Kasumi-1 (cell line): Measurements from ENCODE around the gene CREB1.
A peak's percentile ranks its signal among the peaks of the same experiment; 100 is the strongest.

Experiments
- DNase-seq, 2 experiments: peaks; one replicate each; lab custom pipeline; 2025; lab: John Stamatoyannopoulos, UW

The CREB1 gene

DNA sequence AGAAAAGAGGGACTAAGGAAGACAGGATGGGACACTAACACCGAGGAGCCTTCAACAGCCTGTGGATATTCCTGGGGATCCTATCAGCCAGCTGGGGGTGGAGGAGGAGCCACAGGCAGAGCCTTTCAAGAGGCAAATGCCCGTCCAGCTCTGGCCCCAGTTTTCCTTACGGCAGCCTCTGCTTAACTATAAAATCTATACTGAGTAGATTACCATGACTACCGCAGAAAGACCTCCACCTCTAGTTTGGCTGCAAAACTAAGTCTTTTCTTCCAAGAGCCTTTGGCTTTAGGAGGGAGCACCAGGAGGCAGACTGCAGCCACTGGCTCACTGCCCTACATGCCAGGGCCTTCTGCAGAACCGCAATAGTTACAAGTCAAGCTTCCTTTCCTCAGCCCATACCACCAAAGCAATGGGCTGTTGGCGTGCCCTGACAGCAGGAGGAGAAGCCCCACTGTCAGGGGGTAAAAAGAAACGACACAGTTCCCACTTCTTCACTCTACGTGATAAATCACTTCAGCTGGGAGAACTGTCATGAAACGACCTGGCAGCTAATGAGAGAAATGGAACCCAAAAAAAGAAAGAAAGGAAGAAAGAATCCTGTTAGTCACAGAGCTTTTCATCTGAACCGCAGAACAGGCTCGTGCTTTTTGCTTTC is 25.1 kb upstream of the CREB1 start:
- no peak for DNase-seq

GRCh38 chr2:207505171-207505570 is 24.6 kb upstream of the CREB1 start:
- no peak for DNase-seq

- peak; percentile 7 to 32 for DNase-seq
These were observed 24.0 kb upstream of the CREB1 start for GRCh38 chr2:207505728-207506127.

GRCh38 chr2:207506426-207506825 is 23.3 kb upstream of the CREB1 start:
- DNase-seq, result no peak

GRCh38 chr2:207510148-207510547 is 19.6 kb upstream of the CREB1 start:
- DNase-seq, result no peak

DNA sequence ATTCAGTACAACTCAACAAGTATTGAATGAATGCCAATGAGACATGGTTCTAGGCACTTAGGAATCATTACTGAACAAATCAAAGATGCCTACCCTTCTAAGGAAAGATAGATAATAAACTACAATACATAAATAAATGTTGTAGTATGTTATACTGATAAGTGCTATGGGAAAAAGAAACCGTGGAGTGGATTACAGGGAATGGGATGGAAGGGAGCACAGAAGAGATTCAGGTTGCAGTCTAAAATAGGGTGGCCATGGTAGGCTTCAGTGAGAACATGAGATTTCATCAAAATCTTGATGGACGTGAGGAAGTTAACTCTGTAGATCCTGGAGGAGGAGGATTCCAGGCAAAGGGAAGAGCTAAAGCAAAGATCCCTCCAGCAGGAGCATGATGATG is 17.9 kb upstream of the CREB1 start:
- DNase-seq, result no peak

GRCh38 chr2:207512356-207512755 is 17.4 kb upstream of the CREB1 start:
- DNase-seq, result no peak

GRCh38 chr2:207513551-207514257 is 16.1 kb upstream of the CREB1 start:
- DNase-seq, result no peak

- no peak for DNase-seq
These were observed 15.3 kb upstream of the CREB1 start for GRCh38 chr2:207514451-207514850.

DNA sequence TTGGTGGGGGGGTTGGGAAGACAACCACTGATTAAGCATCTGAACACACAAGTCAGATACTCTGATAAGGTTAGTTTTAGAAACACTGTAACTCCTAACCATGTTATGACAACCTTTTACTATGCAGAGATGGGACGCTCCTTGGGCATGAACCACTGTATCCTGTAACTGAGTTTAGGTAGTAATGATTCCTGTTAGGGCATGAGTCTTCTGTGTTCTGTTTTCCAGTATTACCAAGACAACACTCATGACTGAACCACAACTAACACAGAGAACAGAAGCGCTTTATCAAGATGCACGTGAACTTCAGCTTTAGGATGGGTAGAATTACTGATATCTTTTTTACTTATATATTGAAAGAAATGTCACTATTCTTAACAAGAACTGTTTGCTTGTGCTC is 14.1 kb upstream of the CREB1 start:
- no peak for DNase-seq

GRCh38 chr2:207516206-207516605 is 13.6 kb upstream of the CREB1 start:
- DNase-seq, result no peak

DNA sequence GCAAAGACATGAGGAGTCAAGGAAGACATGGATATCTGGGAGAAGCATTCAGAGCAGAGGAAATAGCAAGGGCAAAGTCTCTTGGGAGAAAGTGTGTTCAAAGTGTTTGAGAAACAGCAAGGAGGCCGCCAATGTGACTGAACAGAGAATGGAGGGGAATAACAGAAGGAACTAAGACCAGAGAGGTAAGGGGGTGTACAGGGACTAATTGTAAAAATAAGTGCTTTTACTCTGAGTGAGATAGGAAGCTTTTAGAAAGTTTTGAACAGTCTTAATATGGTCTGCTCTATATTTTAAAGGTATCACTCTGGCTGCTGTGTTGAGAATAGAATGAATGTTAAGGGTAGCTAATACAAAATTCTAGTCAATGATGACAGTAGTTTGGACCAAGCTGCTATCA is 6.8 kb upstream of the CREB1 start:
- DNase-seq, result no peak

DNA sequence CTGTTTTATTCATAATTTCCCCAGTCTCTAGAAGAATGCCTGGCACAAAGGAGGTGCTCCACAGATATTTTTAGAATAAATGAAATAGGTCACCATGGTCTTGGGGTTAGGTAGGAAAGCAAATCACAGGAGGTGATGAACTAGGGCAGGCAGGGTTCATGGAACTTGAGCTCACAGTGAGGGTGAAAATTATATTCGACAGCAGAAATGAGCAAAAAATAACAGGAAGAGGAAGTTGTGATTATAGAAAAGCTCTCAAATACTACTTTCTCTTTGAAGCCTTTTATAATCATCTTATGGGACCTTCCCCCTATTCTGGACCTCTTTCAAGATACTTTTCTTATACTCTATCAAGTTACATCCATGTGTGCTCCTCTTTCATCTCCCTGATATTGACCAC is 4.5 kb upstream of the CREB1 start:
- peak in 1 of 2 experiments; percentile 20 for DNase-seq

DNA sequence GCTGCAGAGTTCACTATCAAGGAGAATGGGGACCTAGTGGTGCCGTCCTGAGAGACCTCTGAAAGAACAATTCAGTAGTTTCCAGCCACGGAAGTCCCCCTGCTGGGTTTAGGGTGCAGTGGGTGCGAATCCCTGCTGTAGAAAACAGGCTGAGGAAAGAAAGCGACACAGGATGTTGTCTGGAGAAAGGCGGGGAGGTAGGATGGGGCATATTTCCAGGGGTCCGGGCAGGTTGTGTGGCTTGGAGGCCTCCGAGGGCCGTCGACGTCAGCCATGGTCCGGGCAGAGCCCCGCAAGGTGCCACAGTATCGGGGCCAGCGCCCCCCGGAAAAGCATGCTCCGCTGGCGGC is 807 bp upstream of the CREB1 start:
- peak in 1 of 2 experiments; percentile 7 for DNase-seq

GRCh38 chr2:207530160-207531031 is 634 bp downstream of the CREB1 start:
- peak; percentile 16 to 18 for DNase-seq

DNA sequence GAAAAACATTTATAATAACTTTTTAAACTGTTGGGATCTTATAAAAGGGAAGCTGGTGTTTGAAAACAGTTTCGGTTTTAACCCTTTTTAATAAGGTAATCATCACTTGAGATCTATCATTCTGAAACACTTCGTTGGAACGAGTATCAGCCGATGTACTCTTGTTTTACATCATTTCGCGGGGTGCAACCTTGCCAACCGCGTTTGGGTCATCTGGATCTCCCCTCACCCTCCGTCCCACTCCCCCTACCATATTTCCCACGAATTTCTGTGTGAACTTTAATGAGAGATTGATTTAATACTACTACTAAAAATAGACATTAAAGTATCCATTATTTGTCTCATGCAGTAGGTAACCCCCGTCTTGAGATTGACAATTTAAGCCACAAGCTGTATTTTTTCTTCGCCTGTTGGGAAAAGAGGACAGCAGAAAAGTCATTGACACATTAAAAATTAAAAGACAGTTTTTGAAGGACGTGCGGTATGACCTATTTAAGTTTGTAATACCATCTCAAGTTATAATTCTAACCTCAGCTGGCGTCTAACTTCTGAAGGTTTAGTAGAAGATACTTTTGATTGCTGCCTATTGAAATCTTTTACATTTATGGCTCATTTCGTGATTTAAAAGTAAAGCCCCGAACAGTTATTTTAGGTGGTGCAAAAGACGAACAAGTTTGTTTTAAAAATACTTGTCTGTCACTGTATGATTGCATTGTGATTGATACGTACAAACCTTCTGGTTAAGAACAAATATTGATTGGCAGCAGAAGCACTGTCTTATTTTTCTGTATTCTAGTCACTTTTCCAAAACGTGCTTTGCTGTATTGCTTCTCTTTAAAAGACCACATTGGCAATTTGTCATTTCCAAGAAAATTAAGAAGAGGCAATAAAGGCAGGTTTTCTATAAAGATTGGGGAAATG is 1.5 kb downstream of the CREB1 start:
- DNase-seq, result peak in 1 of 2 experiments; percentile 6

DNA sequence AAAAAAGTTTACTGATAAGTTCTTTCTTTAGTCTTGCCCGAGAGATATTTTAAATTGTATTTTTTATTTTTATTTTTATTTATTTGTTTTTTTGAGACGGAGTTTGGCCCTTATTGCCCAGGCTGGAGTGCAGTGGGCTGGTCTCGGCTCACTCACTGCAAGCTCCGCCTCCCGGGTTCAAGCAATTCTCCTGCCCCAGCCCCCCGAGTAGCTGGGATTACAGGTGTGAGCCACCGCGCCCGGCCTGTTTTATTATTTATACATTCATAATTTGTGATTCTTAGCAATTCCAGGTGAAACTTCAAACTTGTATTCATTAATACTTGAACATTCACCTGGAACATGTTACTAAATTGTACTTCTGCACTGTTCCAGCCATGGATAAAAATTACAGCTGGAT is 2.9 kb downstream of the CREB1 start:
- DNase-seq, result no peak

DNA sequence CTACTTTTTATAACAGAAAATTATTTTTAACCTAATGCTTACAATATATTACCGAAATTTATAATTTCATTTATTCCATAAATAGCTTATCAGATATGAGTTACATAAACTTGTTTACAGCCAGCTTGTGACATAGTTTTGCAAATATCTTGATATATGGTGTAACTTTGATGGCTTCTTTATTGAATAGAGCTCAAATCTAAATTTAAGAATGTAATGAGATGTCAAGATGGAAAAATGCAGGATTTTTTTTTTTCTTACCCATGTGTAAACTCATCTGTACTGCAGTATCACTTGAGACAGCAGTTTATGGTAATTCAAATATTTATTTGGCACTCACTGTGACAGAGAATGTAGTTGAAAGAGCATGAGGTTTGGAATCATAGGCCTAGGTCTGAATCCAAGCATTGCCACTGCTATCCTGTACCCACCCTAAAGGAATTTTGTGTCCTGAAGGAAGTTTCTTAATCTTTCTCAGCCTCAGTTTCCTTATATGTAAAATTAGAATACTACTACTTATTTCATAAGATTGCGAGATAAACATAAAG is 3.8 kb downstream of the CREB1 start:
- DNase-seq, result no peak

GRCh38 chr2:207534417-207534816 is 4.7 kb downstream of the CREB1 start:
- no peak for DNase-seq

GRCh38 chr2:207539470-207539869 is 9.7 kb downstream of the CREB1 start:
- no peak for DNase-seq

- no peak for DNase-seq
These were observed 10.7 kb downstream of the CREB1 start for GRCh38 chr2:207540431-207540830.

- no peak for DNase-seq
These were observed 12.2 kb downstream of the CREB1 start for GRCh38 chr2:207541933-207542332.
